ENCODE results near the gene PPFIA1. TPM values are rescaled to one million over a fixed set of nuclear protein-coding genes. Genes with fewer than 3 reads are reported as not detected.
"Not testable (repeated sequence)": the region's sequence is repeated elsewhere in the genome, so short reads cannot be mapped to it uniquely, and the experiment has no call there.

Gene PPFIA1
- total RNA-seq, 2 experiments from 2014 or later = 40.1 to 40.3 TPM

DNA sequence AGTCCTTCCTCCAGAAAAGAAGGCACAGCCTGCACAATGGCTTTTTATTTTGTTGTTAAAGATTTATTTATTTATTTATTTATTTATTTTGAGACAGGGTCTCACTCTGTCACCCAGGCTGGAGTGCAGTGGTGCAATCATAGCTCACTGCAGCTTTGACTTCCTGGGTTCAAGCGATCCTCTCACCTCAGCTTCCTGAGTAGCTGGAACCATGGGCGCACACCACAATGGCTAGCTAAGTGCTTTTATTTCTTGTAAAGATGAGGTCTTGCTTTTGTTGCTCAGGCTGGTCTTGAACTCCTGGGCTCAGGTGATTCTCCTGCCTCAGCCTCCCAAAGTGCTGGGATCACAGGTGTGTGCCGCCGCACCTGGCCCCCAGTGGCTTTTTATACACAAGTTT lies 137.8 kb downstream of the PPFIA1 start:
- H3K36me3 Mint-ChIP-seq, DNase-seq, H3K9me3 Mint-ChIP-seq, H3K27ac Mint-ChIP-seq, H3K4me3 Mint-ChIP-seq: not testable (repeated sequence)
- POLR2A ChIA-PET = interaction anchor here (0.9 kb wide), 1 partner anchor 11 kb away, joined by 3 read pairs; no protein-coding TSS in a partner anchor
- Mint-ChIP-seq H3K27me3 (peaks cover 51% of the 10 kb centered on the region), H3K4me1 (peaks cover 20% of the 10 kb centered on the region)
- peak; percentile 58 for ATAC-seq (ENCODE audit: low read depth)

DNA sequence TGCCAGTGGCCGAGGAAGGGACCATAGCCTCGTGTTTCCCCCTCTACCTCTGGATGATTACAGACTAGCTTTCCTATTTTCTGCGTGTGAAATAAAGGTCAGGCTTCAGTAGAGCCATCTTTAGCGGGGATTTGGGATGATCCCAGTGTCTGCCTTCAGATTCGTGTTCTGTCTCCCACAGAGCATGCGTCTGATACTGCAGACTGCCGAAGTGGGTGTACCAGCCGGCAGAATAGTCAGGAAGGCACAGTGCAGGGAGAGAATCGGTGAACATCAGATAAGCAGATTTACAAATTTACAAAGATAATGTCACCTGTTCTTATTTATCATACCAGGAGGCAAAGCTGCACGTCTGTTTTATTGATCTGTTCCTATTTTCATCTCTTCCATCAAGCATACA lies 138.9 kb downstream of the PPFIA1 start:
- POLR2A ChIA-PET = no interaction called here
- no peaks in the 10 kb centered on the region for H3K36me3 Mint-ChIP-seq
- DNase-seq = no peak
- peaks cover 20% of the 10 kb centered on the region for H3K4me1 Mint-ChIP-seq
- H3K27me3 Mint-ChIP-seq = peaks cover 44% of the 10 kb centered on the region
- no peak overlapping the region for H3K4me3 Mint-ChIP-seq
- ATAC-seq (ENCODE audit: low read depth) = no peak
- H3K27ac Mint-ChIP-seq = no peak overlapping the region
- H3K9me3 Mint-ChIP-seq = no peaks in the 10 kb centered on the region

DNA sequence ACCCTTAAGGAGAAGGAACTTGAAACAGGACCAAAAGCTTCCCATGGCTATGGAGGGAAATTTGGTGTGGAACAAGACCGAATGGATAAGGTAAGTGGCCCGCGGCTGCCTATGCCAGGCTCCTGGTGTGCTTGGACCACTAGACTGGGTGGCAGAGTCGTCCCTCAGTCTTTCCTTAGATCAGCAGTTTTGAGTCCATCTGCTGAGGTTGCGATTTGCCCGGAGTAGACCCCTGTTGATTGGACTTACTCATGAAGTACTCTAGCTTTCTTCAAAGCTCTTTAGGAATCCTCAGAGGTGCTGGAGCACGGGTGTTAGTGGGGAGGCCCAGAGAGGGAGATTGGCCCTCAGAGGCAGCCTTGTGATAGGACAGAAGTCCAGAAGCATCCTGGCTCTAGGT lies 139.4 kb downstream of the PPFIA1 start:
- POLR2A ChIA-PET = interaction anchor here (1.9 kb wide), 1 partner anchor 9 kb away, joined by 6 read pairs; no protein-coding TSS in a partner anchor
- Mint-ChIP-seq H3K36me3 (no peaks in the 10 kb centered on the region), H3K27ac (no peak overlapping the region), H3K9me3 (no peaks in the 10 kb centered on the region), H3K27me3 (peaks cover 41% of the 10 kb centered on the region), H3K4me1 (peaks cover 20% of the 10 kb centered on the region), H3K4me3 (no peak overlapping the region)
- DNase-seq (no peak), ATAC-seq (ENCODE audit: low read depth) (no peak)

DNA sequence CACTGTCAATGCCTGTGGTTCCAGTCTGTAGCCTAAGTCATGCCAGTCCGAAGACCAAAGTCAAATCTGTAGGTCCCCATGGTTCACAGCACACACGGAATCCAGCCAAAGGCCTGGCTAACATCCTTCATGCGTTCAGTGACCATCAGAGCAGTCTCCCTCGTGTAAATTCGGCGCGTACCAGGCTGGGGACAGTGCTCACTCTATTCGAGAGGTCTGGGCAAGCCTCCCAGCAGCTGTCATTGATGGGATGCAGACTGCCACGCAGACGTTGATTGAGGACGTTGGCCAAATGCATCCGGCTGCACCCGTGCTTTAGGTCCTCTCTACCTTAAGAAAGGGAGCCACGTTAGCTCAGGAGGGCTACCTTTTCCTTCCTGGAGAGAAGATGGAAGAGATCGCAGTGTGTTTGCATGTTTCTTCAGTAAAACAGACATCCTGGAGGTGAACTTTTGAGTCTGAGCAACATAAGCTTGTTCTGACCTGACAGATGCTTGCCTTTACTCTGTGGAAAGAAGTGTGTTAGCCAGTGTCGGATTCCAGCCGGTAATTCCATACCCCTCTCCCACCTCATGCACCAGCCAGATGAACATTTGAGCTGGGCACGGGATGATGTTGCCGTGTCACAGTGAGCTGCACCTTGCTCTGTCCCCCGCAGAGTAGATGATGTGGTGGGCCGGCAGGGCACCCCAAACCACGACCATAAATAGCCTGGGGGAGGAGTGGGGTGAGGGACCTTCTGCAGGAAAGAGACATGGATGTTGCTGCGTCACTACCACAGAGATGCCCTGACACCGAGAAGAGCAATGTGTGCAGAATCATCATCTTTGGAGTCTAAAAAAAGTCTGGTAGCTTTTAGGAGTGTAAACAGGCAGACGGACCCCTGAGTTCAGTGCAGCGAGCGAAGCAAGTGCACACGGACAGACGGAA lies 140.1 kb downstream of the PPFIA1 start:
- H3K9me3 Mint-ChIP-seq = no peaks in the 10 kb centered on the region
- DNase-seq (no peak), ATAC-seq (ENCODE audit: low read depth) (no peak)
- H3K36me3 Mint-ChIP-seq = no peaks in the 10 kb centered on the region
- peaks cover 39% of the 10 kb centered on the region for H3K27me3 Mint-ChIP-seq
- POLR2A ChIA-PET = interaction anchor here (0.5 to 1.9 kb wide), 2 partner anchors 10 to 19 kb away, joined by 3 to 6 read pairs; no protein-coding TSS in a partner anchor
- peaks cover 20% of the 10 kb centered on the region for H3K4me1 Mint-ChIP-seq
- H3K27ac Mint-ChIP-seq = peak overlapping the region; percentile 51
- H3K4me3 Mint-ChIP-seq = no peak overlapping the region

DNA sequence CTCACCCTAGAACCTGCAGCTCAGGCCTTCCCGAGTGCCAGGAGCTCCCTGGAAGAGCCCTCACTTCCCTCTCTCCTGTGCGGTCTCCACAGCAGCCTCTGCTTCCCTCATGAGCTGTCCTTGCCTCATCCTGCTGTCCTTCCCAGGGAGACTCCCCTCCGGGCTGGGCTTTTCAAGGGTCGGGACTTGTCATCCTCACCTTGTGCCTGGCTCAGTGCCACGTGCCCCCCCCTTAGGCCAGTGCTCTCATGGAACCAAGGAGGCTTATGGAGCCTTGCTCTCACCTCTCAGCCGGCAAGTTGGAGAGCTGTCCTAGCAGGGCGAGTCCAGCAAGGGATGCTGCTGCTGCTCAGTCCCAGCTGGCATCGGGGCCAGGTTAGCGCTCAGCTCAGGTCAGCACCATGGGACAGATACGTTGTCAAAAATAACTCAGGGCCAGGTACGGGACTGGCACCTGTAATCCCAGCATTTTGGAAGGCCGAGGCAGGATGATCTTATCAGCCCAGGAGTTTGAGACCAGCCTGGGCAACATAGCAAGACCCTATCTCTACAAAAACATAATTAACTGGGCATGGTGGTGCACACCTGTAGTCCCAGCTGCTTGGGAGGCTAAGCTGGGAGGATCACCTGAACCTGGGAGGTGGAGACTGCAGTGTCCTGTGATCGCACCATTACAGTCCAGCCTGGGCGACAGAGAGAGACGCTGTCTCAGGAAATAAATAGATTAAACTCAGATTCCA lies 141.4 kb downstream of the PPFIA1 start:
- ATAC-seq (ENCODE audit: low read depth) = no peak
- Mint-ChIP-seq H3K27ac (no peak overlapping the region), H3K4me3 (no peak overlapping the region)

DNA sequence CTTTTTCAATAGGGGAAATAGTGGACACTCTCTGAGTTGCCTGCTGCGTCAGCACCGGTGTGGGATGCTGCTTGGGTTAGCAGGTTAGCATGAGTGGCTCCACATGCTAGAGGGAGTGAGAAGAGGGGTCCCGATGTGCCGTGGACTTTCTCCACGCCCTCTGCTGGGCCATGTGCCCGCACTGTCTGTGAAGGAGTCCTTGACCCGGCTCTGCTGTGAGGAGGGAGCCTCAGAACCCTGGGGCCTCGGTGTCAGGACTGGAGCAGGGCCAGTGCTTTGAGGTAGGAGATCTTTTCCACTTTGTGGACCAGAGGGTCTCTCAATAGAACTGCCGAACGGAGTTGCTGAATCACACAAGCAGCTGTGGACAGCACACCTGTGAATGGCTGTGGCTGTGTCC lies 142.7 kb downstream of the PPFIA1 start:
- POLR2A ChIA-PET = no interaction called here
- peaks cover 15% of the 10 kb centered on the region for H3K4me1 Mint-ChIP-seq
- peaks cover 22% of the 10 kb centered on the region for H3K27me3 Mint-ChIP-seq
- H3K4me3 Mint-ChIP-seq = no peak overlapping the region
- ATAC-seq (ENCODE audit: low read depth) = no peak
- no peak for DNase-seq
- no peak overlapping the region for H3K27ac Mint-ChIP-seq
- no peaks in the 10 kb centered on the region for H3K36me3 Mint-ChIP-seq
- H3K9me3 Mint-ChIP-seq = no peaks in the 10 kb centered on the region

More for the DNA sequence above, 141.4 kb downstream of the PPFIA1 start:
- no peak for DNase-seq
- POLR2A ChIA-PET = interaction anchor here (1.9 kb wide), 1 partner anchor 11 kb away, joined by 6 read pairs; no protein-coding TSS in a partner anchor
- Mint-ChIP-seq H3K36me3 (no peaks in the 10 kb centered on the region), H3K27me3 (peaks cover 33% of the 10 kb centered on the region), H3K9me3 (no peaks in the 10 kb centered on the region), H3K4me1 (peaks cover 24% of the 10 kb centered on the region)

DNA sequence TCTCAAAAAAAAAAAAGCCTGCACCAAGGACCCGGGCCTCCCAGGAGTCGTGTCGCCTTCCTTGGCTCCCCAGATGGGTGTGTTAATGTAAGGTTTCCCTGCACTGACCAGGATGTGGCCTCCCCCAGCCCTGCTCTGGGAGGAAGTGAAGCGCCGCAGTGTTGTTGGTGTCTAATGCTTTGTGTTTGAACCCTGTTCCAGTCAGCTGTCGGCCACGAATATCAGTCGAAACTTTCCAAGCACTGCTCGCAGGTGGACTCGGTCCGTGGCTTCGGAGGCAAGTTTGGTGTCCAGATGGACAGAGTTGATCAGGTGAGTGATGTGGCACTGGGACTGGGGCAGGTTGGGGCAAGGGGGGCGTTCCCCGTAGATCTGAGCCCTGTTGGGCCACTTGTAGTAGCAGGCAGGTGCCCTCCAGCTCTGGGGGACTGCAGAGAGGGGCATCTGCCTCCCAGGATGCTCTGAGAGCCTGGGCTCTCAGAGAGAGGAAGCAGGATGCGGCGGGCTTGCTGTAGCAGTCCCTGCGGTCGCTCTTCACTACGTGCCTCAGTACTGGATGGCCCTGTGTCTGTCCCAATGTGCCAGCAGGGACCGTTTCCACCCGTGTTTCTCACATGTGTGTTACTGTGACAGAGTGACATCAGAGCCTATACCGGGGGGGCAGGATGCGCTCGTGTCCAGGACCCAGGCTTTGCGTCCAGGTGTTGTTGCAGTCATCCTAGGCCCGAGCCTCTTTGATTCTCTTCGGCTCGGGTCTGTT lies 144.0 kb downstream of the PPFIA1 start:
- ATAC-seq (ENCODE audit: low read depth) (no peak), DNase-seq (no peak)
- POLR2A ChIA-PET = no interaction called here
- Mint-ChIP-seq H3K27ac (no peak overlapping the region), H3K36me3 (no peaks in the 10 kb centered on the region), H3K4me3 (no peak overlapping the region), H3K4me1 (peaks cover 3% of the 10 kb centered on the region), H3K27me3 (peaks cover 19% of the 10 kb centered on the region), H3K9me3 (no peaks in the 10 kb centered on the region)

DNA sequence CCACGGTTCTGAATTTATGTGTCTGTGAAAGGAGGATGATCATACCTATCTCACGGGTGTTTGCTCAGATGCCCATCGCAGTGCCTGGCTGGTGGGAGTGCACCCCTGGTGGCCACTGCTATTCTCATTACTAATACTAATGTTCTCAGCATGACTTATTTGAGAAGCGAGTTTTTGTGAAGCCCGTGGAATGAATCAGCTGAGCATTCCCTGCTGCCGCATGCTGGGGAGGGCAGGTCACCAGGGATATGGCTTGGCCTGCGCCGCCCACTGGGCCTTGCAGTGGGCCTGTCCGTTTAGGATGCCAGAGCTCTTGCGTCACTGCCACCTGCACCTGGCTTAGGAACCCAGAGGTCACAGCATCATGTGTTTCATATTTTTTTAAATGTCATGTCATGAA lies 144.7 kb downstream of the PPFIA1 start:
- peaks cover 13% of the 10 kb centered on the region for H3K27me3 Mint-ChIP-seq
- no peak for ATAC-seq (ENCODE audit: low read depth)
- no peak overlapping the region for H3K4me3 Mint-ChIP-seq
- POLR2A ChIA-PET = no interaction called here
- H3K27ac Mint-ChIP-seq = no peak overlapping the region
- no peaks in the 10 kb centered on the region for H3K9me3 Mint-ChIP-seq
- H3K36me3 Mint-ChIP-seq = no peaks in the 10 kb centered on the region
- H3K4me1 Mint-ChIP-seq = peaks cover 3% of the 10 kb centered on the region
- no peak for DNase-seq

DNA sequence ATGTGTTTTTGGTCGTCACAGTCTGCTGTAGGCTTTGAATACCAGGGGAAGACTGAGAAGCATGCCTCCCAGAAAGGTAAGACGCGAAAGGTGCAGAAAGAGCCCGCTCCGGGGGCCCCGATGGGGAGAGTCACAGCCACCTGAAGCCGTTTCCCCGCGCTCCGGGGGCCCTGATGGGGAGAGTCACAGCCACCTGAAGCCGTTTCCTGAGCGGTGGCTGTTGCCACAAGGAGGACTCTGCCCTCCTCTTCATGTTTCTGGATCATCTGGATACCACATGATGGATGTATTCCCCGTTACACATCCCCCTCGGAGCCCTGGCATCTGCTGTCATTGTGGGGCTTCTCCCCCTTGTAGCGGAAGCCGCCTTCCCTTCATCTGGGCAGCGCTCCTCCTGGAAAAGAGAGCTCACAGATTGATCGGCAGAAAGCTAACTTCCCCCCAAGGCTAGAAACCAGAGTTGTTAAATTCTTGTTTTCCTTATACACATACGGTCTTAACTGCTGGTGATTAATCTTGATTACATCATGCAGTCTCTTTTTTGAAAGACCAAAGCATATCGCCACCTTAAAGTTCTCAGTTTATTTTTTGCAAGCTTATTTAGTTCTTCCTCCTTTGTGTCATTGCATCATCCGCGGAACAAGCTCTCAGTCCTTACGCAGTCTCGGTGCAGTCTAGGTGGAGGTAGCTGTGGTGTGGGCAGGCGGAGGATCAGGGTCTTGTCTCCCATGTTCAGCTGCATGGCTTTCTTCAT lies 145.3 kb downstream of the PPFIA1 start:
- ATAC-seq (ENCODE audit: low read depth) (no peak), DNase-seq (no peak)
- Mint-ChIP-seq H3K27me3 (peaks cover 9% of the 10 kb centered on the region), H3K9me3 (no peaks in the 10 kb centered on the region), H3K4me1 (peaks cover 3% of the 10 kb centered on the region), H3K36me3 (no peaks in the 10 kb centered on the region), H3K27ac (no peak overlapping the region), H3K4me3 (no peak overlapping the region)
- POLR2A ChIA-PET = no interaction called here

DNA sequence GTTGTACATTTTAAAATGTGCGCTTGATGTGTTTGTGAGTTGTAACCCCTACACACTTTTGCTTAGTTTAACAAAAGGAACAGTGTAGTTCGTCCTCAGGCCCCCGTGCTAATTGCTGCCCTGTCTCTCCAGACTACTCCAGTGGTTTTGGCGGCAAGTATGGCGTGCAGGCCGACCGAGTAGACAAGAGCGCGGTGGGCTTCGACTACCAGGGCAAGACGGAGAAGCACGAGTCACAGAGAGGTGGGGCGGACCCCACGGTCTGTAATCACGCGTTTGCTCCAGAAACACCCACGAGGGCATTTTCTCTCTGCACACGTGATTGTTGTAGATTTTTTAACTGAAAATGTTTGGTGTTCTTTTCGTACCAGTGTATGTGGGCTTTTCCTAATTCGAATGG lies 146.4 kb downstream of the PPFIA1 start:
- no peaks in the 10 kb centered on the region for H3K9me3 Mint-ChIP-seq
- DNase-seq = no peak
- H3K27me3 Mint-ChIP-seq = peaks cover 12% of the 10 kb centered on the region
- ATAC-seq (ENCODE audit: low read depth) = no peak
- H3K4me3 Mint-ChIP-seq = no peak overlapping the region
- peaks cover 3% of the 10 kb centered on the region for H3K4me1 Mint-ChIP-seq
- H3K36me3 Mint-ChIP-seq = no peaks in the 10 kb centered on the region
- POLR2A ChIA-PET = no interaction called here
- no peak overlapping the region for H3K27ac Mint-ChIP-seq

DNA sequence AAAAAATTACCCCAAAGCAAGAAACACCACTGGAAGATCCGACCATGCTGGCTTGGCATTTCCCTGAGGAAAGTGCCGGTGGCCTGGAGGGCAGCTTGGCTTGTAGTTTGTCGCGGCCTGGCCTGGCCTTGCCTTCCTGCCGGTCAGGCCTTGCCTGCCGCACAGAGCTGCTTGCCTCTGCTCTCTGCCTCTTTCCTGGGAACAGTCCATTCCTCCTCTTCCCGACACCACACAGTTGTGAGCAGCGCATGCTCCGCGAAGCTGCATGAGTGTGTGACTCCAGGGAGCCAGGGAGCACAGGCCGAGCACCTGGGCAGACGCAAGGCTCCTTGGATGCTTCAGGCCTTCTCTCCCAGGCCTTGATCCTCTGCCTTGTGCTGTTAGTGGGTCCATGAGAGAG lies 147.6 kb downstream of the PPFIA1 start:
- DNase-seq = no peak
- Mint-ChIP-seq H3K4me1 (peaks cover 3% of the 10 kb centered on the region), H3K9me3 (no peaks in the 10 kb centered on the region), H3K36me3 (no peaks in the 10 kb centered on the region), H3K27me3 (peaks cover 12% of the 10 kb centered on the region), H3K27ac (no peak overlapping the region), H3K4me3 (no peak overlapping the region)
- POLR2A ChIA-PET = no interaction called here
- no peak for ATAC-seq (ENCODE audit: low read depth)

DNA sequence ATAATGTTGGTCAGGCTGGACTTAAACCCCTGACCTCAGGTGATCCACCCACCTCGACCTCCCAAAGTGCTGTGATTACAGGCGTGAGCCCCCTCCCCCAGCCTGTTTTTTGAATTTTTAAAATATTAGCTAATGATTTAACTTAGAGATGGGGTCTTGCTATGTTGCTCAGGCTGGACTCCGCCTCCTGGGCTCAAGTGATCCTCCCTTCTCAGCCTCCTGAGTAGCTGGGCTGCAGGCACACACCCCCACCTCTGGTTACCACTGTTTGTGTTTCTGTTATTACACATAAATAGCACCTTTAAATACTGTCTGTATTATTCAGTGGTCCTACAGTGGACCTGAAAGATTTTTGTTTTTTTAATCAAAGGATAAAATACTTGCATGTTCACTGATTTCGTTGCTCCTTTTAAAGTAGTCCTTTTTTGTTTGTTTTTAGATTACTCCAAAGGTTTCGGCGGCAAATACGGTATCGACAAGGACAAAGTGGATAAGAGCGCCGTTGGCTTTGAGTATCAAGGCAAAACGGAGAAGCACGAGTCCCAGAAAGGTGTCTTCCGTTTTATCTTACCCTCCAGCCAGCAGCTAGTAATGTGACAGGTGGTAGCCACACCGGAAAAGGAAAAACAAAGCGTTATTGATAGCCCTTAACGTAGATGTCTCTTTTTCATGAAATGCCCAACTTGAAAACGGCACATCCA lies 149.0 kb downstream of the PPFIA1 start:
- Mint-ChIP-seq H3K27me3 (peaks cover 14% of the 10 kb centered on the region), H3K9me3 (no peaks in the 10 kb centered on the region), H3K4me3 (no peak overlapping the region), H3K4me1 (peaks cover 7% of the 10 kb centered on the region), H3K27ac (no peak overlapping the region), H3K36me3 (no peaks in the 10 kb centered on the region)
- ATAC-seq (ENCODE audit: low read depth) (no peak), DNase-seq (no peak)
- POLR2A ChIA-PET = no interaction called here
